Left ventricle myocardium inferior (tissue), 1 donor: Measurements from ENCODE around the gene MOB3B. TPM values are rescaled to one million over a fixed set of nuclear protein-coding genes. Genes with fewer than 3 reads are reported as not detected.

ENCODE experiments used
- DNase-seq: peaks from one replicate; pipeline ENCODE4 v3.0.0-alpha.2; 2020
- H3K27ac ChIP-seq: fragments of 200-600 bp; replicated peaks from 2 replicates; pipeline ENCODE4 v1.8.0; 2021
- H3K27me3 ChIP-seq: fragments of 200-600 bp; 2 replicates; pipeline ENCODE4 v1.8.0; 2021; ENCODE audit warnings: low read depth
- H3K36me3 ChIP-seq: fragments of 200-600 bp; 2 replicates; pipeline ENCODE4 v1.8.0; 2021
- H3K4me1 ChIP-seq: fragments of 200-600 bp; 2 replicates; pipeline ENCODE4 v1.8.0; 2021
- H3K4me3 ChIP-seq: fragments of 200-600 bp; 2 replicates; pipeline ENCODE4 v1.8.0; 2021; ENCODE audit warnings: mild to moderate bottlenecking, moderate library complexity
- H3K9me3 ChIP-seq: fragments of 200-600 bp; replicated peaks from 2 replicates; pipeline ENCODE4 v1.8.0; 2021
- intact Hi-C: fragments of 100-400 bp; cut with micrococcal nuclease; formaldehyde crosslinking; loops from one replicate; pipeline ENCODE4 v1.11.0; 2022
- total RNA-seq: library from RNA; stranded (reverse); fragmentation: NEBNext Ultra II Directional; extraction: Animal tissue kit (Norgen Biotek cat#: 25700); gene quantifications from one replicate; pipeline ENCODE4 v1.2.1, GENCODE V29; 2021
- TF ChIP-seq, protein P1 (sequence below): fragments of 200-600 bp; IDR thresholded peaks from 2 replicates; pipeline ENCODE4 v1.8.0; 2021; ENCODE audit warnings: antibody characterized with exemption, mild to moderate bottlenecking, borderline replicate concordance
- donor health status: DM: no; HTN: yes; CAD: no; lungs with severe emphysema.

Gene MOB3B
- total RNA-seq, 1 donor from 2014 or later, result 2.1 TPM

DNA sequence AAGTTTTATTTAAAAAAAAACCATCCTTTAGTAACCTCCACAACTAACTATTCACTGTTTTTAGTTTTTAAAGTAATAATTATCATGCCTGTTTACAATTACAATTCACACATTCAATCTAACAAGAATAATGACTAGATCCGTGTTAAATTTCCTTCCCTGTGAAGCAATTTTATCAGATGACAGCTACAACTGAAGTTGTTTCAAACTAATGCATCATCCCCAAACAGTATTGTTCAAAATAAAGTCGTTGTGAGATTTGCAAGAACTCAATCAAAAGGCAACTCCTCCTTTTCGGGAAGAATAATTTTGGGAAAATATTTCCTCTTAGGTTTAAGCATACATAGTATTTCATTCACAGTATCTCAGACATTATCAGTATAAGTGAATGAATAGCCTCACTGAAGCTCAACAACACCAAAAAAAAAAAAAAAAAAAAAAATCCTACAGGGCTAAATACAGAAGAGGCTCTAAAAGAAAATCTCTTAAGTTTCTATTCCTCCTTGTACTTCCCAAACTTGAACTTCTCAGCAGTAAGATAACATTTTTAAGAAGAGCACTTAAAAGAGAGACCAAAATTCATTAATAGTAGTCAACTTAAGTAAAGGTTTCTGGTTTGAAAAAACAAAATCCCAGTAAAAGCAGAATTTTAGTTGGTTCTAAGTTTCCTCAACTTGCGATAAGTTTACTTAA is 34.3 kb upstream of the MOB3B start:
- Histone ChIP-seq H3K4me3 (no peak overlapping the region), H3K27ac (no peak overlapping the region), H3K27me3 (no peaks in the 10 kb centered on the region), H3K9me3 (no peaks in the 10 kb centered on the region), H3K4me1 (peaks cover 23% of the 10 kb centered on the region), H3K36me3 (peaks cover 49% of the 10 kb centered on the region)
- intact Hi-C loops, result no loop called here
- DNase-seq, result no peak
- TF ChIP-seq, protein P1, sequence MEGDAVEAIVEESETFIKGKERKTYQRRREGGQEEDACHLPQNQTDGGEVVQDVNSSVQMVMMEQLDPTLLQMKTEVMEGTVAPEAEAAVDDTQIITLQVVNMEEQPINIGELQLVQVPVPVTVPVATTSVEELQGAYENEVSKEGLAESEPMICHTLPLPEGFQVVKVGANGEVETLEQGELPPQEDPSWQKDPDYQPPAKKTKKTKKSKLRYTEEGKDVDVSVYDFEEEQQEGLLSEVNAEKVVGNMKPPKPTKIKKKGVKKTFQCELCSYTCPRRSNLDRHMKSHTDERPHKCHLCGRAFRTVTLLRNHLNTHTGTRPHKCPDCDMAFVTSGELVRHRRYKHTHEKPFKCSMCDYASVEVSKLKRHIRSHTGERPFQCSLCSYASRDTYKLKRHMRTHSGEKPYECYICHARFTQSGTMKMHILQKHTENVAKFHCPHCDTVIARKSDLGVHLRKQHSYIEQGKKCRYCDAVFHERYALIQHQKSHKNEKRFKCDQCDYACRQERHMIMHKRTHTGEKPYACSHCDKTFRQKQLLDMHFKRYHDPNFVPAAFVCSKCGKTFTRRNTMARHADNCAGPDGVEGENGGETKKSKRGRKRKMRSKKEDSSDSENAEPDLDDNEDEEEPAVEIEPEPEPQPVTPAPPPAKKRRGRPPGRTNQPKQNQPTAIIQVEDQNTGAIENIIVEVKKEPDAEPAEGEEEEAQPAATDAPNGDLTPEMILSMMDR, result no peak

DNA sequence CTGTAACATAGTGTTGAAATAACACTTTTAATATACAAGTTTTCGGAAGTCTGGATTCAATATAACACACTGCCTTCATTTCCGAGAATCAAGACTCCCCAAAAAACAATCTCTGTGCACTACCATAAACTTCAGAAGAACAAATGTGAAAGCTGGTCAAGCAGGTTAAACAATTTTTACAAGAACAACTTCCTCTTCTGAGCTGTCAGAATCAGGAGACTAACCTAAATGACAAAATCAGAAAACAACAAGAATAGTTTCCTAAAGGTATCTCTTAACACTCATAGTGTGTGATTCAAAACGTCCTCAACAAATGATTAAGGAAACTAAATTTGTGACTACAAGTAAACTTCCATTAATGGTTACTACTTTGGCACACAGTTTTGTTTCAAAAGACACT is 32.1 kb upstream of the MOB3B start:
- Histone ChIP-seq H3K27me3 (no peaks in the 10 kb centered on the region), H3K27ac (no peak overlapping the region), H3K4me1 (peaks cover 3% of the 10 kb centered on the region), H3K9me3 (no peaks in the 10 kb centered on the region), H3K36me3 (peaks cover 69% of the 10 kb centered on the region), H3K4me3 (no peak overlapping the region)
- DNase-seq, result no peak
- TF ChIP-seq, protein P1, result no peak
- intact Hi-C loops, result no loop called here

DNA sequence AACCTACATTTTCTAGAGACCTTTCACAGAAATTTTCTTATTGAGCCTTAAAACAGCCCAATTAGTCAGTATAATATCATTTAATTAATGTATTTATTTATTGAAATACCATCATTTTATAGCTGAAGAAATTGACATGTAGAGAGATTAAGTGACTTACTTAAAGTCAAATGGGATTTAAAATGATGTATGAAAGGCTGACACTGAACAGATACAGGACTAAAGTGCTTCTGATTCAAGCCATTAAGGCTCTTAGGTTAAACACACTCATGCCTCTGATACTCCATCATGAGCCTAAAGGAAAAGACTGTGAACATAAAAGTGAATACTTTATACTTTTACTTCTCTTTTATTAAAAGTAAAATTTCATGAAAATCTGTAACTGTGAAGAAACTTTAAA is 30.8 kb upstream of the MOB3B start:
- H3K27ac ChIP-seq, result no peak overlapping the region
- no peak for DNase-seq
- no peaks in the 10 kb centered on the region for H3K4me1 ChIP-seq
- H3K9me3 ChIP-seq, result no peaks in the 10 kb centered on the region
- intact Hi-C loops, result no loop called here
- no peak overlapping the region for H3K4me3 ChIP-seq
- TF ChIP-seq, protein P1, result no peak
- H3K27me3 ChIP-seq, result no peaks in the 10 kb centered on the region
- peaks cover 73% of the 10 kb centered on the region for H3K36me3 ChIP-seq

GRCh38 chr9:27558307-27558706 is 28.7 kb upstream of the MOB3B start:
- Histone ChIP-seq H3K36me3 (peaks cover 94% of the 10 kb centered on the region), H3K27me3 (no peaks in the 10 kb centered on the region), H3K9me3 (no peaks in the 10 kb centered on the region), H3K4me3 (no peak overlapping the region), H3K4me1 (no peaks in the 10 kb centered on the region), H3K27ac (no peak overlapping the region)
- TF ChIP-seq, protein P1, result no peak
- intact Hi-C loops, result no loop called here
- DNase-seq, result no peak

GRCh38 chr9:27556470-27556869 is 26.9 kb upstream of the MOB3B start:
- Histone ChIP-seq H3K9me3 (no peaks in the 10 kb centered on the region), H3K4me1 (no peaks in the 10 kb centered on the region), H3K36me3 (peaks cover 97% of the 10 kb centered on the region), H3K27me3 (no peaks in the 10 kb centered on the region), H3K27ac (no peak overlapping the region), H3K4me3 (no peak overlapping the region)
- TF ChIP-seq, protein P1, result no peak
- intact Hi-C loops, result no loop called here
- no peak for DNase-seq
